HG02678 (cell line): ENCODE measurements around the gene MYH11.
"Not testable (repeated sequence)": the region's sequence is repeated elsewhere in the genome, so short reads cannot be mapped to it uniquely, and the experiment has no call there.

Experiments
- ATAC-seq: cut with Tn5 transposase; IDR thresholded peaks from one replicate; pipeline ENCODE4 v1.9.1; 2021; ENCODE audit warnings: mild to moderate bottlenecking, moderate library complexity; ENCODE audit not compliant: unreplicated experiment

The MYH11 gene

GRCh38 chr16:15726715-15727114 lies 130.1 kb downstream of the MYH11 start:
- ATAC-seq: no peak

GRCh38 chr16:15725641-15726240 lies 131.1 kb downstream of the MYH11 start:
- no peak for ATAC-seq

- ATAC-seq: no peak
Measured at GRCh38 chr16:15723808-15724207, 133.0 kb downstream of the MYH11 start.

DNA sequence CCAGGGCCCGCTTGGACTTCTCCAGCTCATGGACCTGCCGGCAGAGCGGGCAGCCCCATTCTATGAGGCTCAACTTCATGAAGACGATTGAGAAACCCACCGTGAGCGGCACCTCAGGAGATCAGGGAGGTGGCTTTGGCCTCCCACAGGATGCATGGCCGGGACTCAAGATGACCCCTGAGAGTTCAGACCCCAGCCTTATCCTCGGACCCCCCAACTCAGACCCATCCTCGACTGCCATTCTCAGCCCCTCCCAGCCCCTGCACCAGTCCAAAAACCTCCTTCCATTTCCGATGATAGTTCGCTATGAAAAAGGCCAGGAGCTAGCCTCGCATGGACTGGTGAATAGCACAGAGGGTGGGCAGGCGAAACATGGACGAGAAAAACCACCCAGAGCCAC lies 135.8 kb downstream of the MYH11 start:
- no peak for ATAC-seq

DNA sequence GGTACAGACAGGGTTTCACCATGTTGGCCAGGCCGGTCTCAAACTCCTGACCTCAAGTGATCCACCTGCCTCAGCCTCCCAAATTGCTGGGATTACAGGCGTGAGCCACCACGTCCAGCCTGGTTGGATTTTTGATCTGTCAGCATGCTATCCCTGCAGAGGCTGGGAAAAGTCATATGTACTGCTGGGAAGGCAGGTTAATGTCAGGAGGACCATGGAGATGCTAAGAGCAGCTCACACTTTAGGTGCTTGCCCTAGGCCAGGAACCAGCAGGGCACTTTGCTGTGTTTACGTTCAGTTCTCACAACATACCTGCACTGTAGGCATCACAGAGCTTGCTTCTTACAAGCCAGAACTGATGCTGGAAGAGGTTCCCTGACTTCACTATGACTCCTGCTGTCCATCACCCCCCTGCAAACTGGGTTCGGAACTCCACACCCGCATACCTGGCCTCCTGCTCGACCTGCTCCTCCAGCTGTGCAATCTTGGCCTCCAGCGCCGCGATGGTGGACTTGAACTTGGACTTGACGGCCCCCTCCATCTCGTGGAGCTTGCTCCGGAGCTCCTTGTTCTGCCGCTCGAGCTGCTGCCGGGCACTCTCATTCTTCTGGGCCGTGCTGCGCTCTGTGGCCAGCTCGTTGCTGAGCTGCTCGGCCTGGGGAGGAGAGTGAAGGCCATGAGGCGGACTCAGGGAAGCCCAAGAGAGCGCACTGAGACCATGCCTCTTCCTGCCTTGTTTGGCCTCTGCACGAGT lies 140.0 kb downstream of the MYH11 start:
- no peak for ATAC-seq

GRCh38 chr16:15715221-15715620 lies 141.6 kb downstream of the MYH11 start:
- ATAC-seq: no peak

DNA sequence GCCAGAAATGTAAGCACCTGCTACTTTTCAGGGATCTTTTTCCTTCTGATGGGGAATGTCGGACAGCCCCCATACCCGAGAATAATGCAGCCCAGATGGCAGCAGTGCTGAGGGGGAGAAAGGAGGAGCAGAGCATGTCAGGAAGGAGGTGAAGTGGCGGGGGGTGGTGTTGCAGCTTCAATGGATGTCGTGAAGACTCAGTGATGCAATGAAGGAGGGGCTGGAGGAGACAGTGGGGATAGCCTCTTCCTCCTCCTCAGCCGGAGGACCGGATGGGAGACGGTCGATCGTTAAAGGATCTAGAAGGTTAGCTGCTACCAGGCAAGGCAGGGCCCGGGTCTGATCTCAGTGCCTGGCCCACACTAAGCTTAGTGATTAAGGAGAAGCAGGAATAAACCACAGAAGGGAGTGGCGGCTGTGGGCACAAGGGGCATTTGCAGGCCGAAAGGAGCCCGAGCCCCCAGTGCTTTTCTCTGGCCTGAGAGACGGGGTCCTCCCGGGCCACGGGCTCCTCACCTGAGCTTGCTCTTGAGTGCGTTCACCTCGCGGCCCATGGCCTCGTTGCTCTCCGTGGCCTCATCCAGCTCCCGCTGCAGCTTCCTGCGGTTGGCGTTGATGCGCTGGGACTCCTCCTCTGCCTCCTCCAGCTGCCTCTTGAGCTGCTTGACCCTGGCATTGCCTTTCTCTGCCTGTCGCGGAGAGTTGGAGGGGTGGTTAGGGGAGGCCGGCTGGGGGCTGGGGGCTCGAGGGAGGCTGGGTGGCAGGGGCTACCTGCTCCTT lies 142.2 kb downstream of the MYH11 start:
- no peak for ATAC-seq

GRCh38 chr16:15708997-15709396 lies 147.8 kb downstream of the MYH11 start:
- ATAC-seq: no peak

- ATAC-seq: no peak
Measured at GRCh38 chr16:15708096-15708495, 148.7 kb downstream of the MYH11 start.

DNA sequence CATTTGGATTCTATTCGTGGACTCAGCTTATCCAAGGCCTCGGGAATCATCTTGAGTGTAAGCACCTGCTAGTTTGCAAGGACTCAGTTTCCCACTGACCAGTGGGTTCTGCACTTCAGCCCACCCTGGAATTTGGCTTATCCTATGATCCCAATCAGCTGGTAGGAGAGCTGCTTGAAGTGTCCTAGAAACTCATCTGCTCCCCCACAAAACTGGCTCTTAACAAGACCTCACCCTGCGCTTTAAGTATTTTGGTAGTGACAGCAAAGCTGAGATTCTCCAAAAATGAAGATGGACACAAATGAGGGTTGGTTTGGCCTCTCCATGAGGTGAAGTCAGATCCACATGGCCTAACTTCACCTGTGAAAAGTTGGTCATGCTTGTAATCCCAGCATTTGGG lies 149.5 kb downstream of the MYH11 start:
- no peak for ATAC-seq

DNA sequence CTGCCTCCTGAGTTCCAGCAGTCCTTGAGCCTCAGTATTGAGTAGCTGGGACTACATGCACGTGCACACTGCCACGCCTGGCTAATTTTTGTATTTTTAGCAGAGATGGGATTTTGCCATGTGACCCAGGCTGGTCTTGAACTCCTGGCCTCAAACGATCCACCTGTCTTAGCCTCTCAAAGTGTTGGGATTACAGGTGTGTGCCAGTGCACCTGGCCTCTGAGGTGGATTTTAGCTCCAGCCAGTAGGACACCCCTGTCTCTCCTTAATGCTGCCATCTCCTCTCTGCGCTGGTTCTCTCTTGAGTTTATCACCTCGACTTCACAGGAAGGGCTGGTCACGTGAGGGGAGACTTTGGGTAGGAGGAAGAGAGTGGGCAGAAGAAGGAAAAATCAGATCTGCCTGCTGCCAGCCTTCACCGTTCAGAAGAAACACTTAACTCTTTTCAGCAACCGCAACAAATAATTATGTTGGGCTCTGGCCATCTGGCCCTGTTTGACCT lies 151.7 kb downstream of the MYH11 start:
- no peak for ATAC-seq

DNA sequence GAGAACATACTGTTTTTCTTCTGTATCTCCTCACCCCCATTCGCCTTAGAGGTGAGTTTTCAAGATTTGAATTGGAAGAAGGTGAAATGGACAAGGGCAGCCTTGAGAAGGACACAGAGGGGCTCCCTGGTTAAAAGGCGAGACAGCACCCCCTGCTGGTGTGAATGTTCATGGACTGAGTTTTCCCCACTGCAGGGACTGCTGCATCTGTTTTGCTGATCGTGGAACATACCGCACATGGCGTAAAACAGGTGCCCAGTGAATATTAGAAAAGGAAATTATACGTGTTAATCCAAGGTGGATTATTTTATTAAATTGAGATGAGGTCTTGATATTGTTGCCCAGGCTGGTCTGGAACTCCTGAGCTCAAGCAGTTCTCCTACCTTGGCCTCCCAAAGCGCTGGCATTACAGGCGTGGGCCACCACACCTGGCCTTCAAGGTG lies 152.3 kb downstream of the MYH11 start:
- ATAC-seq: no peak

DNA sequence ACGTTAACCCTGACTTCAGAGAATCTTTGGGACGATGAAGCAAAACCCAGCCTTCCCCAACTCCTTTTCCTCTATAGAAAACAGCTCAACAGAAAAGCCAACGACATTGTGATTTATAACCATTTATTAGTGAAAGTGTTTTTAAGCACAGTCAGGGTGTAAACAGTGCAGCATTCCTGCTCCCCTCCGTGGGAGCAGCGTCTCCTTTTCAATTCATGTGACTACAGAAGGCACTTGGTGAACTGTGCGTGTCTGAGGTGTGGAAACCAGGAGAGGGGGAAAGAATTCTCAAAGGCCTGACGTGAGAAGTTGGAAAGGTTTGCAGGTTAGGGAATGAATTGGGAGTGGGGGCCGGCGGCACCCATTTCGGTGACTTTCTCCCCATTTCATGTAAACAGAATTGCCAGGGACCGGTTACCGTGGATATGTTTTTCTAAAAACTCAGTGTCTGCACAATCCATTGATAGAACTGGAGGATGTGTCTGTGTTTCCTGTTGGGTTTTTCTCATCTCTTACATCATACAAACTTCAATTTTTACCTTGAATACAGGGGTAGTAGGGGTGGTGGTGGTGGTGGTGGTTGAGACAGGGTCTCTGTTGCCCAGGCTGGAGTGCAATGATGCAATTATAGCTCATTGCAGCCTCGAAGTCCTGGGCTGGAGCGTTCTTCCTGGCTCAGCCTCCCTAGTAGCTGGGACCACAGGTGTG lies 153.6 kb downstream of the MYH11 start:
- no peak for ATAC-seq

GRCh38 chr16:15701975-15702970 lies 154.6 kb downstream of the MYH11 start:
- ATAC-seq: no peak

DNA sequence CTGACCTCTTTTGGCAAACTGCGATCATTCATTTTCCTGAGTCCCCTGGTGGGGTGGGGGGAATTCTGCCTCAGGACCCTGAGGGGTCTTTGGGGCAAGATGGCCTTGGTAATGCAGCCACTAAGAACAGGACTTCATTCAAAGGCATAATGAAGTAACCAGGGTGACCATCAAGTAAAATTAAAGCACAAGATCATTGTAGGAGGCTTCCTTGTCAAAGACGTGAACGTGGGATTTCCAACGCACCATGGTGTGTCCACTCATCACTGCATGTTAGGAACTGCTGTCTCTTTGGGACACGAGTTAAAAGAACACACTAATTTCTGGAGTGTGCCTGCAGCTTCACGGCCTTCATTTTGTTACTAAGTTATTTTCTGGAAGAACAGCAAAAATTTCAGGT lies 155.5 kb downstream of the MYH11 start:
- ATAC-seq: no peak

DNA sequence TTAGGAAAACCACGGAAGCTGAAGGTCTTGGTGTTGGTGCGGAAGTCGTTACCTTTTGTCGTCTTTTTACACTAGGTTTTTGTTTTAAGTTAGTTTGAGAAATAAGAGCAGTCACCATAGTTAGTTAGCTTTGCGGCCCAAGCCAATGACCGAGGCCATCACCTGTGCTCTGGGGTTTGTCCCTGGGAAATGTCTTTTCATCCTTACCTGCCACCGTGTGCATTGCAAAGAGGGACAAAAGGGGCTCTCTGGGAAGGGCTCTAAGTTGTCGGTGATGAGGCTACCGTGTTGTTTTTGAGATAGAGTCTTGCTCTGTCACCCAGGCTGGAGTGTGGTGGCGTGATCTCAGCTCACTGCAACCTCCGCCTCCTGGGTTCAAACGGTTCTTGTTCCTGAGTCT lies 157.0 kb downstream of the MYH11 start:
- ATAC-seq: no peak

- no peak for ATAC-seq
Measured at GRCh38 chr16:15694499-15694898, 162.3 kb downstream of the MYH11 start.

DNA sequence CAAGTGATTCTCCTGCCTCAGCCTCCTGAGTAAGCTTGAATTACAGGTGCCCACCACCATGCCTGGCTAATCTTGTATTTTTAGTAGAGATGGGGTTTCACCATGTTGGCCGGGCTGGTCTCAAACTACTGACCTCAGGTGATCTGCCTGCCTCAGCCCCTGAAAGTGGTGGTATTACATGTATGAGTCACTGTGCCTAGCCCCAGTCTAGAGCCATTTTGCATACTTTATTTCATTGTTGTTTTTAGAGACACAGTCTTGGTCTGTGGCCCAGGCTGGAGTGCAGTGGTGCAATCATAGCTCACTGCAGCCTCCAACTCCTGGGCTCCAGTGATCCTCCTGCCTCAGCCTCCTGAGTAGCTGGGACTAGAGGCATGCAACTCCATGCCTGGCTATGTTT lies 164.3 kb downstream of the MYH11 start:
- not testable (repeated sequence) for ATAC-seq

DNA sequence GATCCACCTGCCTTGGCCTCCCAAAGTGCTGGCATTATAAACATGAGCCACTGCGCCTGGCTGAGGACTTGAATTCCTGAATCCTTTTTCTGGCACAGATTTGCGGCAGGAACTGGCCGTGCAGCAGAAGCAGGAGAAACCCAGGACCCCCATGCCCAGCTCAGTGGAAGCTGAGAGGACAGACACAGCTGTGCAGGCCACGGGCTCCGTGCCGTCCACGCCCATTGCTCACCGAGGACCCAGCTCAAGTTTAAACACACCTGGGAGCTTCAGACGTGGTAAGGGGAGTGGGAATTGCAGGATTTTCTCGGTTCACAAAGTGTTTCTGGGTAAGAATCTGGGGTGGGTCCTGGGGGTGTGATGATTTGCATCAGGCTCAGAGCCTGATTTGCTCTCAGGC lies 165.8 kb downstream of the MYH11 start:
- no peak for ATAC-seq

DNA sequence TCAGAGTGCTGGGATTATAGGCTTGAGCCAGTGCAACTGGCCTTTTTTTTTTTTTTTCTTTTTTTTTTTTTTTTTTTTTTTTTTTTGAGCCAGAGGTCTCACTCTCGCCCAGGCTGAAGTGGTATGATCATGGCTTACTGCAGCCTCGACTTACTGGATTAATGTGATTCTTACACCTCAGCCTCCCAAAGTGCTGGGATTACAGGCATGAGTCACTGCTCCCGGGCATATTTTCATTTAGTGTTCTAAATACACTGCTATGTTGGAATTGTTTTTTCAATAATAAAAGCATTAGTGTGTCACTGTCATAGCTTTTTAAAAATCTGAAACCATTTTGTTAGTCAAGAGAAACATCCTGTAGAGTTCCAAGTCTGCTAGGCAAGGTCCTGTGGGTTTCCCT lies 166.5 kb downstream of the MYH11 start:
- no peak for ATAC-seq
